RWPE1 (cell line): ENCODE data around the gene TMEM60.
"Not testable (repeated sequence)": the region's sequence is repeated elsewhere in the genome, so short reads cannot be mapped to it uniquely, and the experiment has no call there.

Experiments used
- CTCF ChIA-PET: fragments of 350-600 bp; sonication (Branson Sonifier 250); formaldehyde crosslinking; extraction: SDS; loops from one replicate; lab custom pipeline; 2021; lab: Yijun Ruan, JAX
- POLR2A ChIA-PET: fragments of 400-600 bp; formaldehyde crosslinking; extraction: SDS; loops from one replicate; lab custom pipeline; 2020; ENCODE audit warnings: antibody characterized with exemption; ENCODE audit not compliant: low non-redundant PET; lab: Yijun Ruan, JAX
- DNase-seq: peaks from one replicate; pipeline ENCODE4 v3.0.0; 2012; ENCODE audit warnings: low spot score
- H3K27ac ChIP-seq: fragments of 450-650 bp; 2 replicates; pipeline ENCODE4 v1.5.1; 2017
- TF ChIP-seq, protein P1 (sequence below): fragments of 450-650 bp; conservative IDR thresholded peaks from 2 replicates; pipeline ENCODE4 v1.5.1; 2017; ENCODE audit warnings: low read depth, mild to moderate bottlenecking

The TMEM60 gene

GRCh38 chr7:77837275-77837674, 39.0 kb upstream of the TMEM60 start:
- ChIA-PET CTCF (interaction anchor here (0.6 kb wide), 1 partner anchor 218 kb away, joined by 3 read pairs; no protein-coding TSS in a partner anchor), POLR2A (no interaction called here)
- peak; percentile 5 for DNase-seq
- H3K27ac ChIP-seq = no peak overlapping the region
- TF ChIP-seq, protein P1, sequence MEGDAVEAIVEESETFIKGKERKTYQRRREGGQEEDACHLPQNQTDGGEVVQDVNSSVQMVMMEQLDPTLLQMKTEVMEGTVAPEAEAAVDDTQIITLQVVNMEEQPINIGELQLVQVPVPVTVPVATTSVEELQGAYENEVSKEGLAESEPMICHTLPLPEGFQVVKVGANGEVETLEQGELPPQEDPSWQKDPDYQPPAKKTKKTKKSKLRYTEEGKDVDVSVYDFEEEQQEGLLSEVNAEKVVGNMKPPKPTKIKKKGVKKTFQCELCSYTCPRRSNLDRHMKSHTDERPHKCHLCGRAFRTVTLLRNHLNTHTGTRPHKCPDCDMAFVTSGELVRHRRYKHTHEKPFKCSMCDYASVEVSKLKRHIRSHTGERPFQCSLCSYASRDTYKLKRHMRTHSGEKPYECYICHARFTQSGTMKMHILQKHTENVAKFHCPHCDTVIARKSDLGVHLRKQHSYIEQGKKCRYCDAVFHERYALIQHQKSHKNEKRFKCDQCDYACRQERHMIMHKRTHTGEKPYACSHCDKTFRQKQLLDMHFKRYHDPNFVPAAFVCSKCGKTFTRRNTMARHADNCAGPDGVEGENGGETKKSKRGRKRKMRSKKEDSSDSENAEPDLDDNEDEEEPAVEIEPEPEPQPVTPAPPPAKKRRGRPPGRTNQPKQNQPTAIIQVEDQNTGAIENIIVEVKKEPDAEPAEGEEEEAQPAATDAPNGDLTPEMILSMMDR = no peak

DNA sequence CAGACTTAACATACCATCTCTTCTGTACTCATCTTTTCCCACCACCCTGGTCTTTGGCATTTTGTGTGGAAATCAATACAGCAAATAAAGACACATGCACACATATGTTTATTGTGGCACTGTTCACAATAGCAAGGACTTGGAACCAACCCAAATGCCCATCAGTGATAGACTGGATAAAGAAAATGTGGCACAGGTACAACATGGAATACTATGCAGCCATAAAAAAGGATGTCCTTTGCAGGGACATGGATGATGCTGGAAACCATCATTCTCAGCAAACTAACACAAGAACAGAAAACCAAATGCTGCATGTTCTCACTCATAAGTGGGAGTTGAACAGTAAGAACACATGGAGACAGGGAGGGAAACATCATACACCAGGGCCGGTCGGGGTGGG, 38.2 kb upstream of the TMEM60 start:
- CTCF ChIA-PET = interaction anchor here (0.6 kb wide), 1 partner anchor 555 kb away, joined by 3 read pairs; no protein-coding TSS in a partner anchor
- DNase-seq, POLR2A ChIA-PET, H3K27ac ChIP-seq: not testable (repeated sequence)

- DNase-seq = no peak
- ChIA-PET CTCF (interaction anchor here (0.6 kb wide), 1 partner anchor 29 kb away, joined by 3 read pairs; no protein-coding TSS in a partner anchor), POLR2A (no interaction called here)
- TF ChIP-seq, protein P1 = no peak
- H3K27ac ChIP-seq = no peak overlapping the region
Observed at GRCh38 chr7:77833136-77833535, 34.9 kb upstream of the TMEM60 start.

GRCh38 chr7:77831953-77832352, 33.7 kb upstream of the TMEM60 start:
- POLR2A ChIA-PET = no interaction called here
- CTCF ChIA-PET = interaction anchor here (0.6 kb wide), 1 partner anchor 19 kb away, joined by 3 read pairs; no protein-coding TSS in a partner anchor
- TF ChIP-seq, protein P1 = no peak
- H3K27ac ChIP-seq = no peak overlapping the region
- no peak for DNase-seq

DNA sequence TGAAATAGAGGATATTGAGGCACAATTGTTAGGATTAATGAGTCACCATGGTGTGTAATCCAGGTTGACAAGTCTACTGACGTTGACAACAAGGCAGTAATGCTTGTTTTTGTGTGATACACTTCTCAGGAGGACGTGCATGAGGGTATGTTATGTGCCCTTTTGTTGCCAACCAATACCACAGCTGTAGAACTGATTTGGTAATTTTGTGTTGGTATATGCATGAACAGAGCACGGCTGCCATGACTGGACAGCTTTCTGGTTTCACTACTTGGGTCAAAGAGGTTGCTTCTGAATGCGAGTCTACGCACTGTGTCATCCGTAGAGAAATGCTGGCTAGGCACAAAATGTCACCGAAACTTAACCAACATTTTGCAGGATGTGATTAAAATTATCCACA, 33.2 kb upstream of the TMEM60 start:
- ChIA-PET CTCF (no interaction called here), POLR2A (no interaction called here)
- TF ChIP-seq, protein P1 = no peak
- H3K27ac ChIP-seq = no peak overlapping the region
- no peak for DNase-seq

- CTCF ChIA-PET = no interaction called here
- TF ChIP-seq, protein P1 = no peak
- H3K27ac ChIP-seq = no peak overlapping the region
- POLR2A ChIA-PET = no interaction called here
- no peak for DNase-seq
Observed at GRCh38 chr7:77830649-77831355, 32.6 kb upstream of the TMEM60 start.

GRCh38 chr7:77827999-77828398, 29.8 kb upstream of the TMEM60 start:
- CTCF ChIA-PET = no interaction called here
- DNase-seq = no peak
- no peak overlapping the region for H3K27ac ChIP-seq
- TF ChIP-seq, protein P1 = no peak
- POLR2A ChIA-PET = no interaction called here
